Hepatocyte (in vitro differentiated cells): ENCODE results near the gene KIF6.

Experiments used
- EZH2phosphoT487 ChIP-seq: fragments of 200-600 bp; sonication (generic); IDR thresholded peaks from one replicate; pipeline ENCODE4 v1.6.1; 2018; ENCODE audit warnings: antibody characterized with exemption, mild to moderate bottlenecking, low read depth, moderate library complexity; ENCODE audit not compliant: unreplicated experiment, severe bottlenecking
- TF ChIP-seq, protein P1 (sequence below): fragments of 200-600 bp; sonication (generic); IDR thresholded peaks from 2 replicates; pipeline ENCODE4 v1.5.1; 2016; ENCODE audit warnings: antibody characterized with exemption, mild to moderate bottlenecking; ENCODE audit not compliant: poor library complexity

DNA sequence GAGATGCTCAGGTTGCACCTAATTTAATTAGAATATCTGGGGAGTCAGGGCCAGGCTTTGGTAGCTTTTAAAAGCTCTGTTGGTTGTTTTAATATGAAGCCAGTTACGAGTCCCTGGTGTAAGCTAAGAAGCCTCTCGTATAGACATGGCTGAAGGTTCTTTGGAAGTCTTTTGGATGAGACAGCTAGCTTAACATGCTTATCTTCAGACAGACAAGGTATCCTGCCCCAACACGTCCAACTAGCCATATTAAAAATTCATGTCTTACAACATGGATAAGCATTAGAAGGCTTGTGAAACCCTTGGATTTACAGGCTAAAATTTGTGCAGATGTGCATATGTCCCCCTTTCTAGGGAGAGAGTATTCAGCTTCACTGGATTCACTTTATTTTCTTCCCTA lies 297.1 kb downstream of the KIF6 start:
- TF ChIP-seq, protein P1, sequence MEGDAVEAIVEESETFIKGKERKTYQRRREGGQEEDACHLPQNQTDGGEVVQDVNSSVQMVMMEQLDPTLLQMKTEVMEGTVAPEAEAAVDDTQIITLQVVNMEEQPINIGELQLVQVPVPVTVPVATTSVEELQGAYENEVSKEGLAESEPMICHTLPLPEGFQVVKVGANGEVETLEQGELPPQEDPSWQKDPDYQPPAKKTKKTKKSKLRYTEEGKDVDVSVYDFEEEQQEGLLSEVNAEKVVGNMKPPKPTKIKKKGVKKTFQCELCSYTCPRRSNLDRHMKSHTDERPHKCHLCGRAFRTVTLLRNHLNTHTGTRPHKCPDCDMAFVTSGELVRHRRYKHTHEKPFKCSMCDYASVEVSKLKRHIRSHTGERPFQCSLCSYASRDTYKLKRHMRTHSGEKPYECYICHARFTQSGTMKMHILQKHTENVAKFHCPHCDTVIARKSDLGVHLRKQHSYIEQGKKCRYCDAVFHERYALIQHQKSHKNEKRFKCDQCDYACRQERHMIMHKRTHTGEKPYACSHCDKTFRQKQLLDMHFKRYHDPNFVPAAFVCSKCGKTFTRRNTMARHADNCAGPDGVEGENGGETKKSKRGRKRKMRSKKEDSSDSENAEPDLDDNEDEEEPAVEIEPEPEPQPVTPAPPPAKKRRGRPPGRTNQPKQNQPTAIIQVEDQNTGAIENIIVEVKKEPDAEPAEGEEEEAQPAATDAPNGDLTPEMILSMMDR: no peak
- no peak for TF ChIP-seq EZH2phosphoT487
